ENCODE measurements around the gene ABLIM3.

ABLIM3 gene

DNA sequence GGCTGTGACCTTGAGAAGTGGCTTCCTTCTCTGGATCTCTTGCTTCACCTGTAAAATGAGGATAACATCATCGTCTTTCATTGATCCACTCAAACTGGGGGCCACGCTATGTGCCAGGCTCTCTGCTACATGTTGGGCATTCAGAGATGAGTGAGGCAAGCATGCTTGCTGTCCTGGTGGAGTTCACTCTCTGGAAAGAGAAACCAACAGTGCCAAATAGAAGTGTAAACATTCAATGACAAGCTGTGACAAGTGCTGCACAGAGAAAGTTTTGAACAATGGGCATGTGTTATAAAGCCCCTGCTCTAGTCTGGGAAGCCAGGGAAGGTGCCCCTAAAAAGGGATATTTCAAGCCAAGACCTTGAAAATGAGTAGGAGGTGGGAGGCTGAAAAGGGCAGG is 79.5 kb downstream of the ABLIM3 start:
- no peak for TF ChIP-seq YY1 (IDR thresholded peaks at IDR 0.05; ENCODE audit: insufficient read depth, insufficient read length)
- no peak for TF ChIP-seq ZNF274 (IDR thresholded peaks at IDR 0.05; ENCODE audit: low read depth, low read length)
- no peak for TF ChIP-seq SUZ12 (IDR thresholded peaks at IDR 0.05; ENCODE audit: extremely low read depth, insufficient read depth, insufficient read length)
- no peak for DNase-seq (ENCODE audit: low read depth, low spot score)
- Histone ChIP-seq H3K36me3 (ENCODE audit: insufficient read depth, insufficient read length, low read length) (no peaks in the 10 kb centered on the region), H3K4me1 (ENCODE audit: insufficient read depth, insufficient read length) (no peaks in the 10 kb centered on the region), H3K9ac (ENCODE audit: insufficient read length, low read depth) (no peak overlapping the region), H3K9me3 (ENCODE audit: insufficient read depth, low read length) (no peaks in the 10 kb centered on the region), H3K4me3 (ENCODE audit: insufficient read length, low read depth) (no peak overlapping the region), H3K27me3 (ENCODE audit: insufficient read depth, insufficient read length) (no peaks in the 10 kb centered on the region)

DNA sequence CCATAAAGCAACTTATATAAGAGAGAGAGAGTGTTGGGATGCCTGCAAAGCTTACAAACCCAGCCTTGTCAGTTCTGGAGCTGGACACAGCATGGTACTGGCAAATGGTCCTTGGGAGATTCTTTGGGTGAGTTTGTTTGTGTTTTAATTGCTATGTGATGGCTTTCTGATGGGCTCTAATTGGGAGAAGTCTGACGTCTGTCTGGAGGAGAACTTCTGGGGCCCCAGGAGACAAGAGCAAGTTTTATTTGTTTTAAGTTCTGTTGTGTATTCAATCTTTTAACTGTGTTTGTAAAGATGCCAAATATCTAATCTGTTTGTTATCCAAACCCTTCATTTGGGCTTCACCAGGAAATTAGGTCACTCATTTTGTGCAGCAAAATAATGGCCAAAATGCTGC is 80.0 kb downstream of the ABLIM3 start:
- TF ChIP-seq YY1 (IDR thresholded peaks at IDR 0.05; ENCODE audit: insufficient read depth, insufficient read length) (no peak), ZNF274 (IDR thresholded peaks at IDR 0.05; ENCODE audit: low read depth, low read length) (no peak), SUZ12 (IDR thresholded peaks at IDR 0.05; ENCODE audit: extremely low read depth, insufficient read depth, insufficient read length) (no peak)
- H3K9ac ChIP-seq (ENCODE audit: insufficient read length, low read depth) = no peak overlapping the region
- H3K4me3 ChIP-seq (ENCODE audit: insufficient read length, low read depth) = no peak overlapping the region
- H3K9me3 ChIP-seq (ENCODE audit: insufficient read depth, low read length) = no peaks in the 10 kb centered on the region
- no peak for DNase-seq (ENCODE audit: low read depth, low spot score)
- H3K27me3 ChIP-seq (ENCODE audit: insufficient read depth, insufficient read length) = no peaks in the 10 kb centered on the region
- no peaks in the 10 kb centered on the region for H3K36me3 ChIP-seq (ENCODE audit: insufficient read depth, insufficient read length, low read length)
- H3K4me1 ChIP-seq (ENCODE audit: insufficient read depth, insufficient read length) = no peaks in the 10 kb centered on the region

DNA sequence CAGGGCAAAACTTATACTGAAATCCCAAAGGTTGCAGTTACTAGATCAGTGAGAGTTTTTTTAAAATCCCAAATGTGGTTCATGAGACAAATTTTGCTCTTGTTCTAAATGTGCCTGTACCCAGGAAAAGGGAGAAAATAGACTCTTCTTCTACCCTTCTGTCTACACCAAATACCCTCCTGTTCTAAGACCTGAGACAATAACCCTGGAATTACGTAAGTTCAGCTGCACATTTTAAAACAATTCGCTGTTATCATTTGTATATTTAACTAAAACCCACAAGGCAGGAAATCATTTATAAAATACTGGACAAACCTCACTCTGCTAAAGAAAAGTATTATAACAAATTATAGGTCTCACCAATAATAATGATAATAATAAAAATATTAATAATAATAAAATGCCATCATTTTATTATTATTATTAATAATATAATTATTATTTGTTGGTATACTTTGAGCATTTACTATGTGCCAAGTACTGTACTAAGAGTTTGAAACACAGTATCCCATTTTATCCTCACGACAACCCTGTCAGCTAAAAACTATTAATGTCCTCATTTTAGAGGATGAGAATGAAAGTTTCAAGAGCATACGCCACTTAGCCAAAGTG is 80.5 kb downstream of the ABLIM3 start:
- no peak overlapping the region for H3K4me3 ChIP-seq (ENCODE audit: insufficient read length, low read depth)
- H3K9ac ChIP-seq (ENCODE audit: insufficient read length, low read depth) = no peak overlapping the region
- TF ChIP-seq YY1 (IDR thresholded peaks at IDR 0.05; ENCODE audit: insufficient read depth, insufficient read length) (no peak), SUZ12 (IDR thresholded peaks at IDR 0.05; ENCODE audit: extremely low read depth, insufficient read depth, insufficient read length) (no peak), ZNF274 (IDR thresholded peaks at IDR 0.05; ENCODE audit: low read depth, low read length) (no peak)
- H3K36me3 ChIP-seq (ENCODE audit: insufficient read depth, insufficient read length, low read length) = no peaks in the 10 kb centered on the region
- H3K9me3 ChIP-seq (ENCODE audit: insufficient read depth, low read length) = no peaks in the 10 kb centered on the region
- H3K27me3 ChIP-seq (ENCODE audit: insufficient read depth, insufficient read length) = no peaks in the 10 kb centered on the region
- no peak for DNase-seq (ENCODE audit: low read depth, low spot score)
- H3K4me1 ChIP-seq (ENCODE audit: insufficient read depth, insufficient read length) = no peaks in the 10 kb centered on the region

DNA sequence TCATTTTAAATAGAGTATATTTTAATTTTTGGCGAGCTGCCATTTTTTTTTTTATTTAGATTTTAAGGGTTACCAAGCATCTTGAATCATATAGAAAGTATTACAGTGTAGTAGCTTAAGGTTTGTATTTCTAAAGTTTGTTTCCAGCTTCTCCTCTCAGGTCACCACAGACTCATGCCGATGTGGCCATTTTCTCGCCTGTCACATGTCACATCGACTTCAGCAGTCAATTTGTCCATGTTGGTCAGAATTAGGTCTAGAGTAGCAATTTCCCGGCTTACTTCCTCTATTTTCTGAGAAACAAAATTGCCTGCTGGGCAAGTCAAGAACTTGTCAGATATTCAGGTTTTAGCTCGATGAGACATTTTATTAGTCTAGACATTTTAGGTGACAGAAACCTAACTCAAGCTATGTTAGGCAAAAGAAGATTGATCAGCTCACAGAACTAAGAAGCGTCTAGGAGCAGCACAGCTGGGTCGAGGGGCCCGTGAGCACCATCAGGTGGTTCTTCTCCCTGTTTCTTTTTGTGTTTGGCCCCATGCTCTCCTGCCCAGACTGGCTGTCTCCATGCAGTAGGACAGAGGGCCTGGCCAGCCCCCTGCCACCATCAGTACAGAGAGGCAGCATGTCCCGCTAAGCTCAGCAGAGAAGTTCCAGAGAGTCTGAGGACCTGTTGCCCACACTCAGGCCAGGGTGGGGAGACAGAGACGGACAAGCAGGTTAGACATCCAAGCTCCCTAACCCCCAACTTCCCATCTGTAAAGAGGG is 82.0 kb downstream of the ABLIM3 start:
- H3K9ac ChIP-seq (ENCODE audit: insufficient read length, low read depth) = no peak overlapping the region
- H3K4me1 ChIP-seq (ENCODE audit: insufficient read depth, insufficient read length) = no peaks in the 10 kb centered on the region
- H3K27me3 ChIP-seq (ENCODE audit: insufficient read depth, insufficient read length) = no peaks in the 10 kb centered on the region
- TF ChIP-seq YY1 (IDR thresholded peaks at IDR 0.05; ENCODE audit: insufficient read depth, insufficient read length) (no peak), ZNF274 (IDR thresholded peaks at IDR 0.05; ENCODE audit: low read depth, low read length) (no peak)
- H3K9me3 ChIP-seq (ENCODE audit: insufficient read depth, low read length) = no peaks in the 10 kb centered on the region
- no peak for DNase-seq (ENCODE audit: low read depth, low spot score)
- H3K4me3 ChIP-seq (ENCODE audit: insufficient read length, low read depth) = no peak overlapping the region
- no peaks in the 10 kb centered on the region for H3K36me3 ChIP-seq (ENCODE audit: insufficient read depth, insufficient read length, low read length)

- Histone ChIP-seq H3K4me1 (ENCODE audit: insufficient read depth, insufficient read length) (no peaks in the 10 kb centered on the region), H3K36me3 (ENCODE audit: insufficient read depth, insufficient read length, low read length) (no peaks in the 10 kb centered on the region), H3K9me3 (ENCODE audit: insufficient read depth, low read length) (no peaks in the 10 kb centered on the region), H3K9ac (ENCODE audit: insufficient read length, low read depth) (no peak overlapping the region), H3K4me3 (ENCODE audit: insufficient read length, low read depth) (no peak overlapping the region), H3K27me3 (ENCODE audit: insufficient read depth, insufficient read length) (no peaks in the 10 kb centered on the region)
- DNase-seq (ENCODE audit: low read depth, low spot score) = no peak
- TF ChIP-seq SUZ12 (IDR thresholded peaks at IDR 0.05; ENCODE audit: extremely low read depth, insufficient read depth, insufficient read length) (no peak), YY1 (IDR thresholded peaks at IDR 0.05; ENCODE audit: insufficient read depth, insufficient read length) (no peak), ZNF274 (IDR thresholded peaks at IDR 0.05; ENCODE audit: low read depth, low read length) (no peak)
Measured at GRCh38 chr5:149224282-149224681, 83.0 kb downstream of the ABLIM3 start.

DNA sequence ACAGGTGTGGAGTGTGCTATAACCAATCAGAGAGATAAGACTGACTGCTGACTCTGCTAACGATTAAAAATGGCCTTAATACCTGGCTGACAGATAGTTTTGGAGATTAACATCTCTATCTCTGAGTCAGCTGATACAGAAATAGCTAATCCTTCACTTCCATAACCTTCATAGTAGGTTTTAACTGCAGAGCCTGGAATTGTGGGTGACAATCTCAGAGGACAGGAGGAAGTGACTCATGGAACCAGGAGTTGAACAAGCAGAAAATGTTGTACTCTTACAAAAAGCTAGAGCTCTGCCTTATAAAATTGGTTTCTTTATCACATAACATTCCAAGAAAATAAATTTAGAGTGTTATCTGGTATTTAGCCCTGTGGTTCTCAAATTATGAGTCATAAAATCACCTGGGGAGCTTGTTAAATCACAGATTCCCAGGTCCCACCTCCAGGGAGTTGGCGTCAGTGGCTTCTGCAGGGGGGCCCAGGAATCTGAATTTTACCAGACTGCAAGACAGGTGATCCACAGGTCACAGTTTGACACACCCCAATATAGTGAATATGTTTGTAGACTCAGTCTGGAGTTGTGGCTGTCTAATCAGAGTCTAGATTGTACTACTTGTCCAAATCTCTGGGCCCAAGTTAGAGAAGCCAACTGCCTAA is 86.0 kb downstream of the ABLIM3 start:
- no peaks in the 10 kb centered on the region for H3K36me3 ChIP-seq (ENCODE audit: insufficient read depth, insufficient read length, low read length)
- no peak overlapping the region for H3K4me3 ChIP-seq (ENCODE audit: insufficient read length, low read depth)
- H3K9ac ChIP-seq (ENCODE audit: insufficient read length, low read depth) = no peak overlapping the region
- TF ChIP-seq ZNF274 (IDR thresholded peaks at IDR 0.05; ENCODE audit: low read depth, low read length) (no peak), YY1 (IDR thresholded peaks at IDR 0.05; ENCODE audit: insufficient read depth, insufficient read length) (no peak), SUZ12 (IDR thresholded peaks at IDR 0.05; ENCODE audit: extremely low read depth, insufficient read depth, insufficient read length) (no peak)
- no peak for DNase-seq (ENCODE audit: low read depth, low spot score)
- no peaks in the 10 kb centered on the region for H3K27me3 ChIP-seq (ENCODE audit: insufficient read depth, insufficient read length)
- H3K9me3 ChIP-seq (ENCODE audit: insufficient read depth, low read length) = no peaks in the 10 kb centered on the region
- H3K4me1 ChIP-seq (ENCODE audit: insufficient read depth, insufficient read length) = no peaks in the 10 kb centered on the region

DNA sequence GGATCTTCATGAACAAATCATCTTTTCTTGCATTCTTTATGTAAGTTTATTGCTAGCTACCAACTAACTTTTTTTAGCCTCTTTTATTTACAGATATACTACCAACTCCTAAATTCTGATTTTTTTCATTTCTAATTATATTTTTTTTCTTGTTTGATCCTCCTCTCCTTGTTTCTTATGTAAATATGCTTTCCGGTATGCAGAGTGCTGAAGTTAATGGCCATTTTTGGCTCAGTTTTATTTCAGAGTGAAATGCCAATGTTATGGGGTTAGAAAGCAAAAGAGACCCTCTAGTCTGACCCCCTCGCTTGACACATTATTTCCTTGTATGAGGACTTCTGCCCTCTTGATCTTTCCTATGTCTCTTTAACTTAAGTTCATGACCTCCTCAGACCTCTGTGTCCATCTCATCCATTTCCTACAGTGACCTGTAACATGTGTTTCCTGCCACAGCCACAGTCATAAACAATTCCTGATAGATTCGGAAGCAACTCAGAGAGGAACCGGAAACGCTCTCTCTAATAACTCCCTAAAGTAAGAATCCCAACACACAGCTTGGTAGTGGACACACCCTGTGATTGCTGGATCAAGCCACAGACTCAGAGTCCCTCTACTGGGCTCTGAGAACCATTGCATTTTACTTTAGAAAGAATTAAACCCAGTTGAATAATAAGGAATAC is 87.5 kb downstream of the ABLIM3 start:
- Histone ChIP-seq H3K9ac (ENCODE audit: insufficient read length, low read depth) (no peak overlapping the region), H3K9me3 (ENCODE audit: insufficient read depth, low read length) (no peaks in the 10 kb centered on the region), H3K27me3 (ENCODE audit: insufficient read depth, insufficient read length) (no peaks in the 10 kb centered on the region), H3K4me1 (ENCODE audit: insufficient read depth, insufficient read length) (no peaks in the 10 kb centered on the region), H3K4me3 (ENCODE audit: insufficient read length, low read depth) (no peak overlapping the region), H3K36me3 (ENCODE audit: insufficient read depth, insufficient read length, low read length) (no peaks in the 10 kb centered on the region)
- no peak for DNase-seq (ENCODE audit: low read depth, low spot score)
- TF ChIP-seq YY1 (IDR thresholded peaks at IDR 0.05; ENCODE audit: insufficient read depth, insufficient read length) = no peak
- TF ChIP-seq ZNF274 (IDR thresholded peaks at IDR 0.05; ENCODE audit: low read depth, low read length) = no peak
- TF ChIP-seq SUZ12 (IDR thresholded peaks at IDR 0.05; ENCODE audit: extremely low read depth, insufficient read depth, insufficient read length) = no peak
